ENCODE data around the gene HDLBP.

DNA sequence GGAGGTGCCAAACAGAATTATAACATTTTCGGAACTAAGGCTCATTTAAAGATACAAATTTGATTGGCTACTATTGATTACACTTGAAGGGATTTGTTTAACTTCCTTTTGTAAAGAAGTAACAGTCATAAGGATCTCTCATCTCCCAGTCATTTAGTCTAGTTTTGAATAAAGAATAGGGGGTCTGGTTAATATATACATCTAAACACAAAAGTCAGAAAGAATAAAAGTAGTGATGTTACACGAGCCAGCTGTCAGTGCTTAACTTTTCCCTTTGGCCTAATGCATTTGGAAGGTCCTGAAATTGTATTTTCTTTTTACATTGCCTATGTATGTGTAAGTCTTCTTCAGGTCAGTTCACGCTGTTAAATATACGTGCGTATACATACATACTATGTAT, 8.3 kb upstream of the HDLBP start:
- TF ChIP-seq, protein P1, sequence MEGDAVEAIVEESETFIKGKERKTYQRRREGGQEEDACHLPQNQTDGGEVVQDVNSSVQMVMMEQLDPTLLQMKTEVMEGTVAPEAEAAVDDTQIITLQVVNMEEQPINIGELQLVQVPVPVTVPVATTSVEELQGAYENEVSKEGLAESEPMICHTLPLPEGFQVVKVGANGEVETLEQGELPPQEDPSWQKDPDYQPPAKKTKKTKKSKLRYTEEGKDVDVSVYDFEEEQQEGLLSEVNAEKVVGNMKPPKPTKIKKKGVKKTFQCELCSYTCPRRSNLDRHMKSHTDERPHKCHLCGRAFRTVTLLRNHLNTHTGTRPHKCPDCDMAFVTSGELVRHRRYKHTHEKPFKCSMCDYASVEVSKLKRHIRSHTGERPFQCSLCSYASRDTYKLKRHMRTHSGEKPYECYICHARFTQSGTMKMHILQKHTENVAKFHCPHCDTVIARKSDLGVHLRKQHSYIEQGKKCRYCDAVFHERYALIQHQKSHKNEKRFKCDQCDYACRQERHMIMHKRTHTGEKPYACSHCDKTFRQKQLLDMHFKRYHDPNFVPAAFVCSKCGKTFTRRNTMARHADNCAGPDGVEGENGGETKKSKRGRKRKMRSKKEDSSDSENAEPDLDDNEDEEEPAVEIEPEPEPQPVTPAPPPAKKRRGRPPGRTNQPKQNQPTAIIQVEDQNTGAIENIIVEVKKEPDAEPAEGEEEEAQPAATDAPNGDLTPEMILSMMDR (IDR thresholded peaks at IDR 0.05; ENCODE audit: low read depth, low read length), result no peak
- no peak for TF ChIP-seq POLR2A (IDR thresholded peaks at IDR 0.05; ENCODE audit: extremely low read depth, insufficient read length)
- TF ChIP-seq MAX (IDR thresholded peaks at IDR 0.05; ENCODE audit: low read depth, low read length), result no peak

Data from NB4 (cell line).